ENCODE results near the gene LIPC. TPM values are rescaled to one million over a fixed set of nuclear protein-coding genes. Genes with fewer than 3 reads are reported as not detected.
A peak's percentile ranks its signal among the peaks of the same experiment; 100 is the strongest.

LIPC gene
- total and polyA plus RNA-seq, 12 donors: 0.22 to 1.3 (median 0.42) TPM; not detected in 1

DNA sequence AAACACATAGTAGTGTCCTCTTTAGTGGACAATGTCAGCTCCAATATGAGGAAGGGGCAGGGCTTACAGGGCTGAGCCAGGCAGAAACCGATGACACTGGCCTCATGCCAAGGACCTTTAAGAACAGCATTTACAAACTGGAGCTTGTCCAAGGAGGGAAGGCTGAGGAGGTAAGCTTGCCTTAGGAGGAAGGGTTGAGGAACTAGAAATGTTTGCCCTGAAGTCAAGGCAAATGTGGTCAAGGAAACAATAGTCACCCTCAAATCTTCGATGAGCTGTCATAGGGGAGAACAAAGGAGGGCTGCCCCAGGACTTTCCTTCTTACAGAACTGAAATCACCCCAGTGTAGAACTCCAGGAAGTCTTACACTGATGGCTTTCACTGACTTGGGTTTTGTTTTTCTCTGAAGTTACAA, 136.4 kb downstream of the LIPC start:
- Histone ChIP-seq H3K36me3 (no peaks in the 10 kb centered on the region), H3K4me1 (peaks cover 0 to 7% (median 0%) of the 10 kb centered on the region in 9 donors), H3K9me3 (peaks cover 0 to 10% (median 4%) of the 10 kb centered on the region in 11 donors), H3K4me3 (no peak overlapping the region), H3K27ac (peak overlapping the region in 1 of 10 donors; percentile 28), H3K27me3 (no peaks in the 10 kb centered on the region)
- 27 to 28% methylated on average over 2 of the region's 2 CpGs for WGBS, 2 donors
- TF ChIP-seq, protein P1, sequence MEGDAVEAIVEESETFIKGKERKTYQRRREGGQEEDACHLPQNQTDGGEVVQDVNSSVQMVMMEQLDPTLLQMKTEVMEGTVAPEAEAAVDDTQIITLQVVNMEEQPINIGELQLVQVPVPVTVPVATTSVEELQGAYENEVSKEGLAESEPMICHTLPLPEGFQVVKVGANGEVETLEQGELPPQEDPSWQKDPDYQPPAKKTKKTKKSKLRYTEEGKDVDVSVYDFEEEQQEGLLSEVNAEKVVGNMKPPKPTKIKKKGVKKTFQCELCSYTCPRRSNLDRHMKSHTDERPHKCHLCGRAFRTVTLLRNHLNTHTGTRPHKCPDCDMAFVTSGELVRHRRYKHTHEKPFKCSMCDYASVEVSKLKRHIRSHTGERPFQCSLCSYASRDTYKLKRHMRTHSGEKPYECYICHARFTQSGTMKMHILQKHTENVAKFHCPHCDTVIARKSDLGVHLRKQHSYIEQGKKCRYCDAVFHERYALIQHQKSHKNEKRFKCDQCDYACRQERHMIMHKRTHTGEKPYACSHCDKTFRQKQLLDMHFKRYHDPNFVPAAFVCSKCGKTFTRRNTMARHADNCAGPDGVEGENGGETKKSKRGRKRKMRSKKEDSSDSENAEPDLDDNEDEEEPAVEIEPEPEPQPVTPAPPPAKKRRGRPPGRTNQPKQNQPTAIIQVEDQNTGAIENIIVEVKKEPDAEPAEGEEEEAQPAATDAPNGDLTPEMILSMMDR (IDR thresholded peaks at IDR 0.05): no peak
- no peak for DNase-seq
- ATAC-seq: peak in 2 of 8 donors; percentile 41 to 58
- intact Hi-C loops (cut with DNase I): no loop called here

DNA sequence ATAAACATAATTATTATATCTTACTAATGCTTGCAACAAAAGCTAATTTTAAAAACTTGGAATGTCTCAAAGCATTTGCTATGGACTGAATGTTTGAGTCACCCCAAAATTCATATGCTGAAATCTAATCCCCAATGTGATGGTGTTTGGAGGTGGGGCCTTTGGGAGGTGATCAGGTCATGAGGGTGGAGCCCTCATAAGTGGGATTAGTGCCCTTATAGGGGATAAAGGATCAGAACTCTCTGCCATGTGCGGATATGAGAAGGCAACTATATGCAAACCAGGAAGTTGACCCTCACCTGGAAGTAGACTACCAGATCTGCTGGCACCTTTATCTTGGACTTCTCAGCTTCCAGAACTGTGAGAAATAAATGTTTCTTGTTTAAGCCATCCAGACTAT, 137.7 kb downstream of the LIPC start:
- Histone ChIP-seq H3K4me1 (peaks cover 0 to 7% (median 0%) of the 10 kb centered on the region in 9 donors), H3K27ac (no peak overlapping the region), H3K4me3 (no peak overlapping the region), H3K27me3 (no peaks in the 10 kb centered on the region), H3K36me3 (no peaks in the 10 kb centered on the region), H3K9me3 (peaks cover 0 to 10% (median 4%) of the 10 kb centered on the region in 11 donors)
- TF ChIP-seq, protein P1 (IDR thresholded peaks at IDR 0.05): no peak
- no peak for ATAC-seq
- 93 to 98% methylated on average over 1 of the region's 1 CpG for WGBS, 2 donors
- intact Hi-C loops (cut with DNase I): no loop called here
- no peak for DNase-seq

DNA sequence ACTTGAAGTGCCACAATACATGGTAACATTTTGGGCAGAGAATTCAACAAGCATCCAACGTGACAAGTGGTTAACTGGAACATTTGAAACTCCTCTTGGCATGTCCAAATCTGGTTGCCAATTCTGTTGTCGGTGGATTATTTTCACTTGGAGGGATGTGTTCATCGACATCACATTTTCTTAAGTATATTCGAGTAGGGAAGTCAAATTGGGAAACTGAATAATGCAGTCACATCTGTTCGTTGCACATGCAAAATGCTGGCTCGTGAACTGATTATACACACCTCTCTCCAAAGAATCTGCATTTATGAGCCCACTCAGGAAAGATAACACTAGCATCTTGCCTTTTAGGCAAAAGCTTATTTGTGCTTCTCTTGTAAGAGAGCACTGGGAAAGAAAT, 139.7 kb downstream of the LIPC start:
- WGBS, 2 donors: 81 to 86% methylated on average over 6 of the region's 6 CpGs
- Histone ChIP-seq H3K27me3 (no peaks in the 10 kb centered on the region), H3K36me3 (no peaks in the 10 kb centered on the region), H3K27ac (no peak overlapping the region), H3K4me3 (no peak overlapping the region), H3K4me1 (peaks cover 0 to 7% (median 0%) of the 10 kb centered on the region in 9 donors), H3K9me3 (peaks cover 0 to 10% (median 4%) of the 10 kb centered on the region in 11 donors)
- intact Hi-C loops (cut with DNase I): no loop called here
- DNase-seq (no peak), ATAC-seq (no peak)
- TF ChIP-seq, protein P1 (IDR thresholded peaks at IDR 0.05): no peak

DNA sequence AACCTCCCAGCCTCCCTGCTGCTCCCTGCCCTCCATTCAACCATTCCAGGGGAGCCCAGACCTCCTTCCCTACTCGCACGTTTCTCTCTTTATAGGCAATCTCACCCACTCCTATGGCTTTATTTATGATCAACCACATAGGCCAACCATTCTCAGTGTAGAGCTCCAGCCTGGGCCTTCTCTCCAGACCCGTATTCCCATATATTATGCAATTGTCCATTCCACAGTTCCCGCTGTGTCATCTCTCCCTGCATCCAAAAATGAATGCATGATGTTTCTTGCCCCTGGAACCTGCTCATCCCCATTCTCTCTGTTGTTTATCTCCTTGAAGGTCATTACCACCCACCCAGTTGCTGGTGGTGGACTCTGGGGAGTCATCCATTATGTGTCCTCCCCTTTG, 140.7 kb downstream of the LIPC start:
- intact Hi-C loops (cut with DNase I): no loop called here
- Histone ChIP-seq H3K9me3 (peaks cover 0 to 10% (median 4%) of the 10 kb centered on the region in 11 donors), H3K27me3 (no peaks in the 10 kb centered on the region), H3K36me3 (no peaks in the 10 kb centered on the region), H3K4me1 (peaks cover 0 to 6% (median 0%) of the 10 kb centered on the region in 9 donors), H3K4me3 (no peak overlapping the region), H3K27ac (no peak overlapping the region)
- no peak for DNase-seq
- 82 to 94% methylated on average over 4 of the region's 4 CpGs for WGBS, 2 donors
- TF ChIP-seq, protein P1 (IDR thresholded peaks at IDR 0.05): no peak
- ATAC-seq: no peak

All from heart right ventricle (tissue), 16 donors.